ENCODE results near the gene FOCAD.

- TF ChIP-seq, protein P1, sequence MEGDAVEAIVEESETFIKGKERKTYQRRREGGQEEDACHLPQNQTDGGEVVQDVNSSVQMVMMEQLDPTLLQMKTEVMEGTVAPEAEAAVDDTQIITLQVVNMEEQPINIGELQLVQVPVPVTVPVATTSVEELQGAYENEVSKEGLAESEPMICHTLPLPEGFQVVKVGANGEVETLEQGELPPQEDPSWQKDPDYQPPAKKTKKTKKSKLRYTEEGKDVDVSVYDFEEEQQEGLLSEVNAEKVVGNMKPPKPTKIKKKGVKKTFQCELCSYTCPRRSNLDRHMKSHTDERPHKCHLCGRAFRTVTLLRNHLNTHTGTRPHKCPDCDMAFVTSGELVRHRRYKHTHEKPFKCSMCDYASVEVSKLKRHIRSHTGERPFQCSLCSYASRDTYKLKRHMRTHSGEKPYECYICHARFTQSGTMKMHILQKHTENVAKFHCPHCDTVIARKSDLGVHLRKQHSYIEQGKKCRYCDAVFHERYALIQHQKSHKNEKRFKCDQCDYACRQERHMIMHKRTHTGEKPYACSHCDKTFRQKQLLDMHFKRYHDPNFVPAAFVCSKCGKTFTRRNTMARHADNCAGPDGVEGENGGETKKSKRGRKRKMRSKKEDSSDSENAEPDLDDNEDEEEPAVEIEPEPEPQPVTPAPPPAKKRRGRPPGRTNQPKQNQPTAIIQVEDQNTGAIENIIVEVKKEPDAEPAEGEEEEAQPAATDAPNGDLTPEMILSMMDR (IDR thresholded peaks at IDR 0.05), result no peak
- no peak for TF ChIP-seq POLR2A (IDR thresholded peaks at IDR 0.05)
Measured at GRCh38 chr9:20703146-20703545, 19.1 kb downstream of the FOCAD start.
